Measurements from ENCODE around the gene MBLAC2. TPM values are rescaled to one million over a fixed set of nuclear protein-coding genes. Genes with fewer than 3 reads are reported as not detected.
A peak's percentile ranks its signal among the peaks of the same experiment; 100 is the strongest.

MBLAC2 gene
- polyA plus RNA-seq, 1 donor (not counting 4 experiments of a cell fraction or from before 2014, with no cell fraction given) = 4.6 TPM

DNA sequence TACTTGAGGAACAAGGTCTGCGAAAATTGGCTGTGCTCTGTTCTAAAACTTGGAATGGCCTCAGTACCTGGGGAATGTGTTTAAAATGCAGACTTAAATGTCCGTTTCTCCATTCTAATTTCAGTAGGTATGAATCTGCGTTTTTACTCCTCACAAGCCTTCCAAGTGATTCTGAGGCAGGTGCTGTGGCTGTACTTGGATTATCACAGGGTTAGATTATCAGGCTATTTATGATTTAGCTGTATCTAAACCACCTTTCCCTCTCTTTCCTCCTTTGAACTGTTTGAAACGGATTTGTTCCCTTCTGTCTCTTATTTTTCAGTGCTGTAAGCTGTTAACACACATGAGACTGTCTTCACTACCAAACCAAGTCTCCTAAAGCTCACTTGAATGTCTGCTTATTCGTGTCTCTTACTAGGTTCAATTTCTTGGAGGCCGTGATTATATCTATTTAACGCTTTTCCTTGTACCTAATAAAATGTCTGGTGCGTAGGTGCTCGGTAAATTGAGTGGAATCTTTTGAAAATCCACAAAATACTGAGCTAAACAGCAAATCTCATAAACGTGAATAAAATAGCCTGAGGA is 64.3 kb downstream of the MBLAC2 start:
- no peak for TF ChIP-seq EZH2 (IDR thresholded peaks at IDR 0.05; ENCODE audit: low read length)
- TF ChIP-seq, protein P1, sequence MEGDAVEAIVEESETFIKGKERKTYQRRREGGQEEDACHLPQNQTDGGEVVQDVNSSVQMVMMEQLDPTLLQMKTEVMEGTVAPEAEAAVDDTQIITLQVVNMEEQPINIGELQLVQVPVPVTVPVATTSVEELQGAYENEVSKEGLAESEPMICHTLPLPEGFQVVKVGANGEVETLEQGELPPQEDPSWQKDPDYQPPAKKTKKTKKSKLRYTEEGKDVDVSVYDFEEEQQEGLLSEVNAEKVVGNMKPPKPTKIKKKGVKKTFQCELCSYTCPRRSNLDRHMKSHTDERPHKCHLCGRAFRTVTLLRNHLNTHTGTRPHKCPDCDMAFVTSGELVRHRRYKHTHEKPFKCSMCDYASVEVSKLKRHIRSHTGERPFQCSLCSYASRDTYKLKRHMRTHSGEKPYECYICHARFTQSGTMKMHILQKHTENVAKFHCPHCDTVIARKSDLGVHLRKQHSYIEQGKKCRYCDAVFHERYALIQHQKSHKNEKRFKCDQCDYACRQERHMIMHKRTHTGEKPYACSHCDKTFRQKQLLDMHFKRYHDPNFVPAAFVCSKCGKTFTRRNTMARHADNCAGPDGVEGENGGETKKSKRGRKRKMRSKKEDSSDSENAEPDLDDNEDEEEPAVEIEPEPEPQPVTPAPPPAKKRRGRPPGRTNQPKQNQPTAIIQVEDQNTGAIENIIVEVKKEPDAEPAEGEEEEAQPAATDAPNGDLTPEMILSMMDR (optimal IDR thresholded peaks at IDR 0.05 in 1 of 3, IDR thresholded peaks at IDR 0.05 in 1 of 3, conservative IDR thresholded peaks at IDR 0.05 in 1 of 3; ENCODE audit: extremely low read depth in 1 of 3, insufficient read depth in 2 of 3, low read length in 3 of 3) = no peak
- Histone ChIP-seq H3K4me2 (ENCODE audit: control insufficient read depth, extremely low read depth, insufficient read depth, low read depth, low read length) (peak overlapping the region; percentile 91), H3K9me1 (ENCODE audit: control insufficient read depth, extremely low read depth, insufficient read depth, low read length) (no peaks in the 10 kb centered on the region), H3K27me3 (ENCODE audit: control insufficient read depth, extremely low read depth, insufficient read depth, low read length) (no peaks in the 10 kb centered on the region), H3K9ac (ENCODE audit: control insufficient read depth, extremely low read depth, insufficient read depth, low read length) (peak overlapping the region; percentile 87), H3K79me2 (ENCODE audit: control insufficient read depth, insufficient read depth, low read length) (peaks cover 3% of the 10 kb centered on the region), H4K20me1 (ENCODE audit: control insufficient read depth, extremely low read depth, insufficient read depth, low read length) (no peaks in the 10 kb centered on the region), H3K9me3 (ENCODE audit: control insufficient read depth, low read depth, low read length) (no peaks in the 10 kb centered on the region), H3K4me3 (ENCODE audit: control insufficient read depth in 2 of 3, extremely low read depth in 1 of 3, insufficient read depth in 2 of 3, low read depth in 1 of 3, low read length in 3 of 3) (peak overlapping the region; percentile 78 to 88 (median 80)), H3K27ac (ENCODE audit: control insufficient read depth, insufficient read depth, low read length) (peak overlapping the region; percentile 92), H3K36me3 (ENCODE audit: control insufficient read depth in 2 of 2, extremely low read depth in 1 of 2, insufficient read depth in 2 of 2, low read length in 2 of 2) (no peaks in the 10 kb centered on the region), H2AFZ (ENCODE audit: control insufficient read depth, low read length) (peak overlapping the region; percentile 85), H3K4me1 (ENCODE audit: control insufficient read depth, extremely low read depth, insufficient read depth, low read length) (peaks cover 14% of the 10 kb centered on the region)
- peak; percentile 71 for FAIRE-seq
- dilution Hi-C loops (cut with MboI; ENCODE audit: extremely low pct_ligation_motif_present, low sequenced_read_pairs) = no loop called here
- no peak for DNase-seq (ENCODE audit: low read depth, low spot score)

DNA sequence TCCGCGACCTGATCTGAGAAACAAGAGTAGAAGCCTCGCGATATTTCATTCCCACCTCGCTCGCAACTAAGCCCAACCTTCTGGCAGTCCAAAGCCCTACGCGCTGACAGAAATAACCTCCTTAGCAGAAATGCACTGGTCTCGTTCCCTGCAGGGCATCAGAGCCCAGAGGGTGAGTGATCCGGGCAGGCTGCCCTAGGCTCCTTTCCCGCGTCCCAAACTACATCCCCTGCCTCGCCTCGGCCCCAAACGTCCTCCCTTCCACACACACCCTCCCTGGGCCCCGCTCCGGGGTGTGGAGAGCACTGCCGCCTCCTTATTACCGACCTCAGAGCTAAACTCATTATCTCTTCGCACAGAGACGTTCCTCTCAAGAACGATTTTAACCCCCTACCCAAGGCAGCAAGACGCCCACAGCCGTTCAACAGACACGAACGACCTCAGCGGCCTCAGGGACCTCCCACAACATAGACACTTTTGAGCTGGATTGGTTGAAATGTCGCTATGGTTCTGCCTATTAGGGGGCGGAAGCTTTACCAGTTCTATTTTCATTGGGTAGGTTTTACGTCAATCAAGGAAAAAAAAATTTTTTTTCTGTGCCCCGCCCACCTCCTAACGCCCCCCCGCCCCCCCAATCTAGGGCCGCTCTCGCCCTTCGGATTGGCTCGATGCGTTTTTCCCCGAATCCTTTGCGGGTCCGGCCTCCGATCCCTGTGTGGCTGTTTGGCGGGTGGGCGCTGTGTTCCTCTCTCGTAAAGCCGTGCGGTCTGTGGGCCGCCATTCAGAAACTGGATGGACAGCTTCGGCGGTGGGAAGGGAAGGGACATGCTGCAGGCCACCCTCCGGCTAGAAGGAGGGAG is 65.0 kb downstream of the MBLAC2 start, which contains the start of gene CETN3:
Gene CETN3 (minus strand): TSS at position 439 of the 860 bp plus-strand sequence. CDS start 95 bp downstream, at position 344.
- peak within 1 kb of the TSS; percentile 94 for H3K9ac ChIP-seq (ENCODE audit: control insufficient read depth, extremely low read depth, insufficient read depth, low read length)
- H3K9me1 ChIP-seq (ENCODE audit: control insufficient read depth, extremely low read depth, insufficient read depth, low read length) = no peaks in the 10 kb centered on the region
- FAIRE-seq (peak; percentile 78), DNase-seq (ENCODE audit: low read depth, low spot score) (peak; percentile 64)
- no peaks in the 10 kb centered on the region for H3K36me3 ChIP-seq (ENCODE audit: control insufficient read depth in 2 of 2, extremely low read depth in 1 of 2, insufficient read depth in 2 of 2, low read length in 2 of 2)
- H2AFZ ChIP-seq (ENCODE audit: control insufficient read depth, low read length) = peak within 1 kb of the TSS; percentile 94
- peaks cover 14% of the 10 kb centered on the region for H3K4me1 ChIP-seq (ENCODE audit: control insufficient read depth, extremely low read depth, insufficient read depth, low read length)
- H3K79me2 ChIP-seq (ENCODE audit: control insufficient read depth, insufficient read depth, low read length) = peaks cover 5% of the 10 kb centered on the region
- no peaks in the 10 kb centered on the region for H3K27me3 ChIP-seq (ENCODE audit: control insufficient read depth, extremely low read depth, insufficient read depth, low read length)
- H3K9me3 ChIP-seq (ENCODE audit: control insufficient read depth, low read depth, low read length) = no peaks in the 10 kb centered on the region
- H3K4me2 ChIP-seq (ENCODE audit: control insufficient read depth, extremely low read depth, insufficient read depth, low read depth, low read length) = peak within 1 kb of the TSS; percentile 98
- peak within 1 kb of the TSS; percentile 92 for H3K27ac ChIP-seq (ENCODE audit: control insufficient read depth, insufficient read depth, low read length)
- H4K20me1 ChIP-seq (ENCODE audit: control insufficient read depth, extremely low read depth, insufficient read depth, low read length) = no peaks in the 10 kb centered on the region
- dilution Hi-C loops (cut with MboI; ENCODE audit: extremely low pct_ligation_motif_present, low sequenced_read_pairs) = no loop called here
- TF ChIP-seq, protein P1 (optimal IDR thresholded peaks at IDR 0.05 in 1 of 3, IDR thresholded peaks at IDR 0.05 in 1 of 3, conservative IDR thresholded peaks at IDR 0.05 in 1 of 3; ENCODE audit: extremely low read depth in 1 of 3, insufficient read depth in 2 of 3, low read length in 3 of 3) = peak in 1 of 3 experiments; percentile 15
- TF ChIP-seq EZH2 (IDR thresholded peaks at IDR 0.05; ENCODE audit: low read length) = no peak
- peak within 1 kb of the TSS; percentile 78 to 88 (median 88) for H3K4me3 ChIP-seq (ENCODE audit: control insufficient read depth in 2 of 3, extremely low read depth in 1 of 3, insufficient read depth in 2 of 3, low read depth in 1 of 3, low read length in 3 of 3)
